Tibial nerve (tissue), 3 donors: ENCODE measurements around the gene THEMIS.

Source experiments
- POLR2A ChIP-seq, 2 donors: fragments of 450-650 bp; IDR thresholded peaks; one replicate each; pipeline ENCODE4 v1.6.1; 2017; ENCODE audit warnings: antibody characterized with exemption in 2 of 2, mild to moderate bottlenecking in 2 of 2, moderate library complexity in 2 of 2
- TF ChIP-seq, protein P1 (sequence below), 5 experiments: fragments of 200-600 bp in 3 of 5; fragments of 450-650 bp in 2 of 5; sonication (generic) in 3 of 5; IDR thresholded peaks; one replicate each; pipeline ENCODE4 v1.5.1; 2016 to 2019; ENCODE audit warnings: antibody characterized with exemption in 5 of 5, mild to moderate bottlenecking in 3 of 5, moderate library complexity in 2 of 5

DNA sequence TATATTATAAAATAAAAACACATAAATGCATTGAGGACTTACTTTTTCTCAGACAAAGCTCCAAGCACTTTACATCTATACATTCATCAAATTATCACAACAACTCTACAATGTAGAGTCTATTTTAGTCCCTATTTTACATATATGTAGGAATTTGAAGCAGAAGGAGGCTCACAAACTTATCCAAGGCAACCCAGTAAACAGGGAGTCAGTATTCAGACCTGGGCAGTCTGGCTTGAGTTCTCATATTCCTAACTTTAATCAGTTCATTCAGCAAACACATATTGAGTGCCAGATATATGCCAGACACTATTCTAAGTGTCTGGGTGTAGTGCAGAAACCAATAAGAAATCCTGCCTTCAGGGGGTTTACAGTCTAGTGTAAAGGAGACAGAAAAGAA is 194.6 kb downstream of the THEMIS start:
- TF ChIP-seq, protein P1, sequence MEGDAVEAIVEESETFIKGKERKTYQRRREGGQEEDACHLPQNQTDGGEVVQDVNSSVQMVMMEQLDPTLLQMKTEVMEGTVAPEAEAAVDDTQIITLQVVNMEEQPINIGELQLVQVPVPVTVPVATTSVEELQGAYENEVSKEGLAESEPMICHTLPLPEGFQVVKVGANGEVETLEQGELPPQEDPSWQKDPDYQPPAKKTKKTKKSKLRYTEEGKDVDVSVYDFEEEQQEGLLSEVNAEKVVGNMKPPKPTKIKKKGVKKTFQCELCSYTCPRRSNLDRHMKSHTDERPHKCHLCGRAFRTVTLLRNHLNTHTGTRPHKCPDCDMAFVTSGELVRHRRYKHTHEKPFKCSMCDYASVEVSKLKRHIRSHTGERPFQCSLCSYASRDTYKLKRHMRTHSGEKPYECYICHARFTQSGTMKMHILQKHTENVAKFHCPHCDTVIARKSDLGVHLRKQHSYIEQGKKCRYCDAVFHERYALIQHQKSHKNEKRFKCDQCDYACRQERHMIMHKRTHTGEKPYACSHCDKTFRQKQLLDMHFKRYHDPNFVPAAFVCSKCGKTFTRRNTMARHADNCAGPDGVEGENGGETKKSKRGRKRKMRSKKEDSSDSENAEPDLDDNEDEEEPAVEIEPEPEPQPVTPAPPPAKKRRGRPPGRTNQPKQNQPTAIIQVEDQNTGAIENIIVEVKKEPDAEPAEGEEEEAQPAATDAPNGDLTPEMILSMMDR (IDR thresholded peaks at IDR 0.05) = no peak
- TF ChIP-seq POLR2A (IDR thresholded peaks at IDR 0.05) = no peak
